ENCODE data around the gene C21orf58.

The C21orf58 gene

GRCh38 chr21:46354046-46354445, 30.4 kb upstream of the C21orf58 start:
- H3K4me3 ChIP-seq (ENCODE audit: low read depth, low read length), result no peak overlapping the region
- TF ChIP-seq CTCF (IDR thresholded peaks at IDR 0.05; ENCODE audit: low read depth, low read length, missing control alignments), result no peak
- no peak for DNase-seq (ENCODE audit: low read depth)

- H3K4me3 ChIP-seq (ENCODE audit: low read depth, low read length), result no peak overlapping the region
- no peak for DNase-seq (ENCODE audit: low read depth)
- no peak for TF ChIP-seq CTCF (IDR thresholded peaks at IDR 0.05; ENCODE audit: low read depth, low read length, missing control alignments)
Observed at GRCh38 chr21:46352913-46353312, 29.2 kb upstream of the C21orf58 start.

- no peak for DNase-seq (ENCODE audit: low read depth)
- no peak overlapping the region for H3K4me3 ChIP-seq (ENCODE audit: low read depth, low read length)
- no peak for TF ChIP-seq CTCF (IDR thresholded peaks at IDR 0.05; ENCODE audit: low read depth, low read length, missing control alignments)
Observed at GRCh38 chr21:46352164-46352515, 28.5 kb upstream of the C21orf58 start.

GRCh38 chr21:46351476-46352163, 27.9 kb upstream of the C21orf58 start:
- TF ChIP-seq CTCF (IDR thresholded peaks at IDR 0.05; ENCODE audit: low read depth, low read length, missing control alignments), result no peak
- no peak overlapping the region for H3K4me3 ChIP-seq (ENCODE audit: low read depth, low read length)
- no peak for DNase-seq (ENCODE audit: low read depth)

- DNase-seq (ENCODE audit: low read depth), result no peak
- no peak for TF ChIP-seq CTCF (IDR thresholded peaks at IDR 0.05; ENCODE audit: low read depth, low read length, missing control alignments)
- H3K4me3 ChIP-seq (ENCODE audit: low read depth, low read length), result no peak overlapping the region
Observed at GRCh38 chr21:46350981-46351380, 27.3 kb upstream of the C21orf58 start.

- TF ChIP-seq CTCF (IDR thresholded peaks at IDR 0.05; ENCODE audit: low read depth, low read length, missing control alignments), result no peak
- no peak overlapping the region for H3K4me3 ChIP-seq (ENCODE audit: low read depth, low read length)
- DNase-seq (ENCODE audit: low read depth), result no peak
Observed at GRCh38 chr21:46350571-46350970, 26.9 kb upstream of the C21orf58 start.

GRCh38 chr21:46349134-46349760, 25.6 kb upstream of the C21orf58 start:
- H3K4me3 ChIP-seq (ENCODE audit: low read depth, low read length), result no peak overlapping the region
- DNase-seq (ENCODE audit: low read depth), result no peak
- no peak for TF ChIP-seq CTCF (IDR thresholded peaks at IDR 0.05; ENCODE audit: low read depth, low read length, missing control alignments)

Measured in GM12864 (cell line).